Nephron progenitor cell (in vitro differentiated cells): ENCODE data around the gene IRAK3.
"Not testable (repeated sequence)": the region's sequence is repeated elsewhere in the genome, so short reads cannot be mapped to it uniquely, and the experiment has no call there.

Source experiments
- DNase-seq: peaks from one replicate; pipeline ENCODE4 v3.0.0; 2021
- H3K27ac Mint-ChIP-seq: 2 replicates; pipeline ENCODE4 v1.8.0; 2021; ENCODE audit warnings: mild to moderate bottlenecking, moderate library complexity, mixed read lengths
- H3K27me3 Mint-ChIP-seq: 2 replicates; pipeline ENCODE4 v1.8.0; 2021; ENCODE audit warnings: mild to moderate bottlenecking, low read depth, mixed read lengths; ENCODE audit not compliant: poor library complexity
- H3K36me3 Mint-ChIP-seq: 2 replicates; pipeline ENCODE4 v1.8.0; 2021; ENCODE audit warnings: low read depth, mixed read lengths
- H3K4me1 Mint-ChIP-seq: 2 replicates; pipeline ENCODE4 v1.8.0; 2021; ENCODE audit warnings: mixed read lengths
- H3K4me3 Mint-ChIP-seq: 2 replicates; pipeline ENCODE4 v1.8.0; 2021; ENCODE audit warnings: mild to moderate bottlenecking, moderate library complexity, mixed read lengths
- H3K9me3 Mint-ChIP-seq: 2 replicates; pipeline ENCODE4 v1.8.0; 2021; ENCODE audit warnings: mild to moderate bottlenecking, moderate library complexity, mixed read lengths
- CTCF ChIP-seq: fragments of 200-600 bp; sonication (generic); IDR thresholded peaks from 2 replicates; pipeline ENCODE4 v1.5.0; 2021; ENCODE audit warnings: antibody characterized with exemption

Gene IRAK3

GRCh38 chr12:66232263-66232662 lies 43.2 kb downstream of the IRAK3 start:
- no peak overlapping the region for H3K27ac Mint-ChIP-seq

GRCh38 chr12:66234037-66234693 lies 45.2 kb downstream of the IRAK3 start:
- H3K27ac Mint-ChIP-seq, DNase-seq, H3K36me3 Mint-ChIP-seq, H3K9me3 Mint-ChIP-seq: not testable (repeated sequence)
- H3K4me1 Mint-ChIP-seq = peaks cover 31% of the 10 kb centered on the region
- peaks cover 15% of the 10 kb centered on the region for H3K27me3 Mint-ChIP-seq
- peak overlapping the region; percentile 48 for H3K4me3 Mint-ChIP-seq

More at GRCh38 chr12:66232263-66232662, 43.2 kb downstream of the IRAK3 start:
- no peak for TF ChIP-seq CTCF
- H3K27me3 Mint-ChIP-seq = peaks cover 15% of the 10 kb centered on the region
- no peaks in the 10 kb centered on the region for H3K36me3 Mint-ChIP-seq
- H3K4me1 Mint-ChIP-seq = peaks cover 12% of the 10 kb centered on the region
- no peaks in the 10 kb centered on the region for H3K9me3 Mint-ChIP-seq
- DNase-seq = no peak
- no peak overlapping the region for H3K4me3 Mint-ChIP-seq

GRCh38 chr12:66234773-66235625 lies 46.0 kb downstream of the IRAK3 start:
- Mint-ChIP-seq H3K4me1 (peaks cover 39% of the 10 kb centered on the region), H3K4me3 (peak overlapping the region; percentile 78), H3K27me3 (peaks cover 14% of the 10 kb centered on the region)
- H3K27ac Mint-ChIP-seq, H3K36me3 Mint-ChIP-seq, H3K9me3 Mint-ChIP-seq: not testable (repeated sequence)
- DNase-seq = peak; percentile 81

GRCh38 chr12:66235626-66236281 lies 46.7 kb downstream of the IRAK3 start:
- no peak for DNase-seq
- Mint-ChIP-seq H3K4me1 (peaks cover 47% of the 10 kb centered on the region), H3K27ac (no peak overlapping the region), H3K4me3 (peak overlapping the region; percentile 78), H3K36me3 (no peaks in the 10 kb centered on the region), H3K9me3 (no peaks in the 10 kb centered on the region), H3K27me3 (peaks cover 10% of the 10 kb centered on the region)
- no peak for TF ChIP-seq CTCF

GRCh38 chr12:66236282-66236675 lies 47.3 kb downstream of the IRAK3 start:
- H3K27ac Mint-ChIP-seq, H3K36me3 Mint-ChIP-seq, H3K9me3 Mint-ChIP-seq, DNase-seq, H3K27me3 Mint-ChIP-seq: not testable (repeated sequence)
- Mint-ChIP-seq H3K4me1 (peaks cover 52% of the 10 kb centered on the region), H3K4me3 (peak overlapping the region; percentile 78)

- Mint-ChIP-seq H3K4me1 (peaks cover 59% of the 10 kb centered on the region), H3K27me3 (peaks cover 7% of the 10 kb centered on the region), H3K9me3 (no peaks in the 10 kb centered on the region), H3K27ac (no peak overlapping the region), H3K4me3 (peak overlapping the region; percentile 60), H3K36me3 (no peaks in the 10 kb centered on the region)
- no peak for TF ChIP-seq CTCF
- no peak for DNase-seq
Measured at GRCh38 chr12:66236969-66237368, 48.0 kb downstream of the IRAK3 start.

- H3K27ac Mint-ChIP-seq = no peak overlapping the region
- H3K36me3 Mint-ChIP-seq = no peaks in the 10 kb centered on the region
- H3K9me3 Mint-ChIP-seq = no peaks in the 10 kb centered on the region
- H3K27me3 Mint-ChIP-seq = peaks cover 7% of the 10 kb centered on the region
- H3K4me3 Mint-ChIP-seq = no peak overlapping the region
- no peak for TF ChIP-seq CTCF
- DNase-seq = no peak
- H3K4me1 Mint-ChIP-seq = peaks cover 61% of the 10 kb centered on the region
Measured at GRCh38 chr12:66237505-66238175, 48.6 kb downstream of the IRAK3 start.
